ENCODE measurements around the gene MTX2.

Gene MTX2

DNA sequence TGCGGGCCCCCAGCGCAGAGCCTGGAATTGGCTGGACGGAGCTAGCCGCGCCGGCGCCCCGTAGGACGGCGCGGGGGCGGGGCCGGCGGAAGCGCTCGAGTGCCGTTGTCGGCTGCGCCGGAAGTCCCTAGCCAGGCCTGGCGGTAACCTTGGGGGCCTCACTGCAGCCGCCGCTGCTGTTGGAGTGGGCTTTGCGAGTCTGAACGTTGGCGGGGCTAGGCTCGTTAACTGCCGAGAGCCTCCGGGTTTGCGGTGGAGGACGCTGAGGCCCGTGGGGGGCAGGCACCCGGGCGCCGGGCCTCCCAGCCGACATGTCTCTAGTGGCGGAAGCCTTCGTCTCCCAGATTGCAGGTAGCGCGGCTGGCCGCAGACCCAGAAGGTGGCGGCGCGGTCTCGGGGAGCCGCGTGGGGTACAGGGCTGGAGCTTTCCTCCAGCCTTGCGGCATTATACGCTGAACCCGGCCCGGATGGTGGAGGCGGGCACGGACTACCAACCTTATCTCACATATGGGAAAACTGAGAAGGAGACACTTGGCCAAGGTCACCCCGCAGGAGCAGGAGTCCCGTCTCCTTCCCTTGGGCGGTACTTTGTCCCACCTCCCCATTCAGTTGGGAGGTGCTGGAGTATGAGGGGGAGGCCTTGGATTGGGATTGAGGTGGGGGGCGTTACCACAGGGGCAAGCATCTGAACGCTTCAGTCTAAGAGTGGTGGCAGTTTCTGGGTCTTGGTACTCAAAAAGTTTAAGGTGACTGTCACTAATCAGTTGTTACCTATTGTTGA is at the start of gene MTX2:
TSS of gene MTX2 (plus strand) at position 124 of the 781 bp plus-strand sequence. CDS start at position 312, 188 bp downstream.
- DNase-seq (ENCODE audit: low spot score), result peak; percentile 92

DNA sequence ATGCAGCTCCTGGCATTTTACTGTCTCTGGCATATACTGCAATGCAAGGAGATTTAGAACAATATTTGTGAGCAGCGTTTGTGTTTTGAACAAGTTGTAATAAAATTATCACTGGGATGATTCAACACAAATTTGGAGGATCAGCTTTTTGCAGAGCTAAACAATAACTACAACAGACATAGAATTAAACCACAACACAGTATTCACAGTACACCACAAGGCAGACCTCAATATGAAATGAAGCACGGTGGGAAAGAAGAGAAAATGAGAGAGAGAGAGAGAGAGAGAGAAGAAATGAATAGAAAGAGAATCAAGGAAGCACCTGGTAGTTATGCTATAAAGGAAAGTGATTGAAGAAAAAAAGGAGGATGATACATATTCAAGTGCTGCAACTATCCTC is 41.4 kb upstream of the MTX2 start:
- no peak for DNase-seq (ENCODE audit: low spot score)

DNA sequence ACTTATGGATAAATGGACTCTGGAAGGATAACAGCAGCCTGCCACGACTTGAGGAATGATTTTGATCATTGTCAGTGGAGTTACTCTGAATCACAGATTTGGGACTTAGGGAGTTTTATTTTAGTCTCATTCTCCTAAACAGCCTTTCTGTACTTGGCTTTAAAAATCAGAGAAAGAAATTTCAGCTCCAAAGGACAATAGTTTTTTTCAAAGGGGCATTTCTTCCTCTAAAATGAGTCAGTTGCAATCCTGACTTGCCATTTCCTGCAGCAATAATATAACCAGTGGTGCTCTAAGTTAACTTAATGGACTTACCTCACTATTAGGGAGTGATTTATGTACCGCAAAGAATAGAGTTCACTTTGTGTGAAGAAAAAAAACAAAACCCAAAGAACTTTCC is 35.1 kb upstream of the MTX2 start:
- no peak for DNase-seq (ENCODE audit: low spot score)

DNA sequence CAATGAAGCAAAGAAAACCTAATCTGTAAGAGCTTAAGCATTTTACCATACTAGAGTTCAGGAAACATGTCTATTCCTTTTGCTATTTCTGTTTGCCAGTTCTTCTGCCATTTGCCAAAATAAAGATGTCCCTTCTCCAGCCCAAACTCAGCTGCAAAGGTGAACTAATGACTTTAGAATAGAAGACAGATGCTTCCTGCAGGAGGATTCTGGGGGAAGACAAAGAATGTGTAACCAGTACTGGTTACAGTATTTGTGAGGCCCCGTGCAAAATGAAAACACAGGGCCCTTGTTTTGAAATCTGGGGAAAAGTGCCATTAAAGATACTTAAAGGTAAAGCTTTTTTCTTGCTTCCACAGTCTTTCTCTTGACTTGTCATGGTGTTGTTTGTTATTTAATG is 34.3 kb upstream of the MTX2 start:
- no peak for DNase-seq (ENCODE audit: low spot score)

DNA sequence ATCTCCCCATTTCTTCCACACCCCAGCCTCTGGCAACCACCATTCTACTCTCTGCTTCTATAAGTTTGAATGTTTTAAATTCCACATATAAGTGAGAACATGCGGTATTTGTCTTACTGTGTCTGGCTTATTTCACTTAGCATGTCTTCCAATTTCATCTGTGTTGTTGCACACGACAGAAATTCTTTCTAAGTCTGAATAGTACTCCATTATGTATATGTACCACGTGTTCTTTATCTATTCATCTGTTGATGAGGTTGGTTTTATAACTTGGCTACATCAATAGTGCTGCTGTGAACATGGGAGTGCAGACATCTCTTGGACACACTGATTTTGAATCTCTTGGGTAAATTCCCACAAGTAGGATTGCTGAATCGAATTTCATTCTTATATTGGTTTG is 31.8 kb upstream of the MTX2 start:
- no peak for DNase-seq (ENCODE audit: low spot score)

DNA sequence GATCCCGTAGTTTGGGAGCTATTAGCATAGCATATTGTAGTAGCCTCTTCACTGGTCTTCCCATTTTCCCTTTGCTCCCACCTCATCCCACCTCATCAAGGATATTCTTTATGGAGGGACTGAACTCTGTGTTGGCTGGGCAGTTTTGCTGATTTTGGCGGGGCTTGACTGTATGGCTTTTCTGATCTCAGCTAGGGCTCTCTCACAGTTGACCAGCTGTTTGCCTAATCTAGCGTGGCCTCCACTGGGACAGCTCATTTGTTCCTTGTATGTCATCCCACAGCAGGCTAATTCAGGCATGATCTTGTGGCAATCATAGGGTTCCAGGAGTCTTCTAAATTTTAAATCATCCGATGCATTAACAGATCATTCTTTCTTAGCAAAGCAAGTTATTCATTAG is 30.2 kb upstream of the MTX2 start:
- DNase-seq (ENCODE audit: low spot score), result no peak

GRCh38 chr2:176240301-176240700 is 28.9 kb upstream of the MTX2 start:
- DNase-seq (ENCODE audit: low spot score), result no peak

- DNase-seq (ENCODE audit: low spot score), result no peak
Observed at GRCh38 chr2:176242276-176242675, 27.0 kb upstream of the MTX2 start.

- no peak for DNase-seq (ENCODE audit: low spot score)
Observed at GRCh38 chr2:176246331-176246730, 22.9 kb upstream of the MTX2 start.

DNA sequence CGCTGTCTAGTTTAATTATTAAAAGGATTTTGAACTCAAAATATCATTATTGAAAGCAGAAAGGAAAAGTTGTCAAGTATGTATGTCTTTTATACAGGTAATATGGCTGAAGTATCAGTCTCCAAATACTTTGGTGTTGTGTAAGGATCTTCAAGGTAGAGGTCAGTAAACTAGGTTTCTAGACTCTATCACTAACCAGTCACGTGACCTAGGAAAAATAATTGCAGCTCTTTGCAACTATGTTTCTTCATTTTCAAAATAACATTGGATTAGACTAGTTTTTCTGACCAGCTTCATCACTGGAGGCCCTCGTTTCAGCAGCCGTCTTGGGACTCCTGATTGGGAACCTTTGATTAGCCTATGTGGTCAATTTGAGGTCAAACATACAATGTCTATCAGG is 21.4 kb upstream of the MTX2 start:
- no peak for DNase-seq (ENCODE audit: low spot score)

- no peak for DNase-seq (ENCODE audit: low spot score)
Observed at GRCh38 chr2:176251928-176252327, 17.3 kb upstream of the MTX2 start.

- DNase-seq (ENCODE audit: low spot score), result no peak
Observed at GRCh38 chr2:176260689-176261088, 8.6 kb upstream of the MTX2 start.

- DNase-seq (ENCODE audit: low spot score), result no peak
Observed at GRCh38 chr2:176261136-176261535, 8.1 kb upstream of the MTX2 start.

DNA sequence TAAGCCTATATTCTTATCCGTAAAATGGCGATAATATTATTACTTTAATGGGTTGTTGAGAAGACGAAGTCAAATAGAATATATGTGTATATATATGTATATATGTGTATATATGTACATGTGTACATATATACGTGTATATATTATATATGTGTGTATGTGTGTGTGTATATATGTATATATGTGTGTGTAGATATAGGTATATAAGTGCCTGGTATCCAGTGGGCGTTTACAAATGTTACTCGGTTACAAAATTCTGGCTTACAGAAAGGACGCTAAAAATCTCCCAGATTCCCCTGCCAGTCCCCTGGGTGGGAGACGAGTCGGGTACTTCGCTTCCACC is 295 bp upstream of the MTX2 start:
- no peak for DNase-seq (ENCODE audit: low spot score)

GRCh38 chr2:176270100-176270750 is 983 bp downstream of the MTX2 start:
- DNase-seq (ENCODE audit: low spot score), result no peak

GRCh38 chr2:176272870-176273459 is 3.7 kb downstream of the MTX2 start:
- DNase-seq (ENCODE audit: low spot score), result no peak

- DNase-seq (ENCODE audit: low spot score), result no peak
Observed at GRCh38 chr2:176278927-176279326, 9.7 kb downstream of the MTX2 start.

GRCh38 chr2:176280156-176280555 is 10.9 kb downstream of the MTX2 start:
- no peak for DNase-seq (ENCODE audit: low spot score)

GRCh38 chr2:176280867-176281658 is 11.8 kb downstream of the MTX2 start:
- no peak for DNase-seq (ENCODE audit: low spot score)

GRCh38 chr2:176283291-176284068 is 14.2 kb downstream of the MTX2 start:
- no peak for DNase-seq (ENCODE audit: low spot score)

DNA sequence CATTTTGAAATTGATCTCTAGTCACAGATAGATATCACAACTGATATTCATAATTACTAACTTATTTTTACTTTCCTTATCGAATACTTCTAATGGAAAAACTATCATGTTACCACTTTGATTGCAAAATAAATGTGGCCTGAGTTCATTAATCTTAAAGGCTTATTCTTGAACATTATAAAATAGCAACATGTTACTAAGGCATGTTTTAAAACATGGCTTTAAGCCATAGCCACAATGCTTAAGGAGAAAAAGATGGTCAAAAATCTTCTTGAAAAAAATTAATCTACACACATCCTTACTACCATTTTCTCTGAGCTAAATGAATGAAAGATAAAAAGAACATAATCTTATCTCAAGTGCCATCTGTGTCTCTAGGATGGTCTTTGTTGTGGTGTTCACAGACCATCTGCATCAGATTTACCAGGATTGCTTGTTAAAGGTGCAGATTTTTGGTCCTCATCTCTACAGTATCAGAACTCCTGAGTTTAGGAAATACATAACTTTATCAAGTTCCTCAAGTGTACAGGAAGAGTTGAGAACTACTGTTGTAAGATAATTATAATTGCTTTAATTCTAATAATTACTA is 15.3 kb downstream of the MTX2 start:
- DNase-seq (ENCODE audit: low spot score), result no peak

All from iPS-NIHi11 (cell line).